Measurements from ENCODE around the gene PXDN.

- TF ChIP-seq POLR2A (IDR thresholded peaks at IDR 0.05), result no peak
- TF ChIP-seq CTCF (IDR thresholded peaks at IDR 0.05), result no peak
- no peak for TF ChIP-seq POLR2AphosphoS5 (IDR thresholded peaks at IDR 0.05)
Observed at GRCh38 chr2:1751767-1752725, 7.7 kb upstream of the PXDN start.

Measured in stomach (tissue), 4 donors.